ENCODE results near the gene SLC22A17.
"Not testable (repeated sequence)": the region's sequence is repeated elsewhere in the genome, so short reads cannot be mapped to it uniquely, and the experiment has no call there.

The SLC22A17 gene

DNA sequence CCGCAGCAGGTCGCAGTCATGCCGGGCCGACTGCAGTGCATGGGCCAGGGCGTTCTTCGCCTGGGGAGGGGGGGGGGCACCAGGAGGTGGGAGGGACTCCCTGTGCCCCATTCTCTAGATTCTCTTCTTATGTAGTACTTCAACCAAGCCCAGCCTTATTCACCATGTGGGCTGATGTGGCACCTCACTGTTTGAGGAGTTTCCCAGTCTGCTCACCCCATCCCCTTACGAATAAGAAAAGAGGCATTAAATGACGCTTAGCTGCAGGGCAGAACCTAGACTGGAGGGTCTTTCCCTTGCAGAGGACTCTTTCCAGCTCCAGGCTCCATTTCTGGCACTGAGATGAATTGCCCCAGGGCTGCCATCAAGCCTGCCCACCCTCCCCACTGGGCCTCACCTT is 36.3 kb upstream of the SLC22A17 start:
- Histone ChIP-seq H4K8ac (ENCODE audit: low read depth, low read length) (no peak overlapping the region), H3K4ac (ENCODE audit: low read depth, low read length) (no peak overlapping the region), H3K36me3 (ENCODE audit: control insufficient read depth, insufficient read depth, low read length) (no peaks in the 10 kb centered on the region), H2BK120ac (ENCODE audit: low read depth, low read length) (no peak overlapping the region), H2BK5ac (ENCODE audit: low read length) (no peak overlapping the region), H3K4me1 (ENCODE audit: control insufficient read depth, low read depth, low read length) (no peaks in the 10 kb centered on the region), H3K56ac (ENCODE audit: low read length) (no peak overlapping the region), H3K27me3 (ENCODE audit: insufficient read depth, low read length, poor library complexity) (no peaks in the 10 kb centered on the region), H3K79me1 (ENCODE audit: low read length) (no peaks in the 10 kb centered on the region), H3K9ac (ENCODE audit: low read length) (no peak overlapping the region), H3K27ac (ENCODE audit: low read depth, low read length) (no peak overlapping the region), H3K4me3 (ENCODE audit: low read length) (no peak overlapping the region), H3K4me2 (ENCODE audit: low read length) (no peak overlapping the region), H3K79me2 (ENCODE audit: control insufficient read depth, insufficient read depth, low read length) (no peaks in the 10 kb centered on the region), H3K18ac (ENCODE audit: low read length) (no peak overlapping the region), H4K5ac (ENCODE audit: low read length) (no peak overlapping the region), H2BK15ac (replicated peaks; ENCODE audit: low read depth) (no peak overlapping the region), H3K23ac (ENCODE audit: low read length) (no peak overlapping the region), H2AK5ac (ENCODE audit: low read length) (no peak overlapping the region)
- WGBS (ENCODE audit: extremely low coverage, insufficient coverage, low lambda C conversion rate) = no CpG with 5 or more reads among the region's 8 CpGs
- DNase-seq = no peak

DNA sequence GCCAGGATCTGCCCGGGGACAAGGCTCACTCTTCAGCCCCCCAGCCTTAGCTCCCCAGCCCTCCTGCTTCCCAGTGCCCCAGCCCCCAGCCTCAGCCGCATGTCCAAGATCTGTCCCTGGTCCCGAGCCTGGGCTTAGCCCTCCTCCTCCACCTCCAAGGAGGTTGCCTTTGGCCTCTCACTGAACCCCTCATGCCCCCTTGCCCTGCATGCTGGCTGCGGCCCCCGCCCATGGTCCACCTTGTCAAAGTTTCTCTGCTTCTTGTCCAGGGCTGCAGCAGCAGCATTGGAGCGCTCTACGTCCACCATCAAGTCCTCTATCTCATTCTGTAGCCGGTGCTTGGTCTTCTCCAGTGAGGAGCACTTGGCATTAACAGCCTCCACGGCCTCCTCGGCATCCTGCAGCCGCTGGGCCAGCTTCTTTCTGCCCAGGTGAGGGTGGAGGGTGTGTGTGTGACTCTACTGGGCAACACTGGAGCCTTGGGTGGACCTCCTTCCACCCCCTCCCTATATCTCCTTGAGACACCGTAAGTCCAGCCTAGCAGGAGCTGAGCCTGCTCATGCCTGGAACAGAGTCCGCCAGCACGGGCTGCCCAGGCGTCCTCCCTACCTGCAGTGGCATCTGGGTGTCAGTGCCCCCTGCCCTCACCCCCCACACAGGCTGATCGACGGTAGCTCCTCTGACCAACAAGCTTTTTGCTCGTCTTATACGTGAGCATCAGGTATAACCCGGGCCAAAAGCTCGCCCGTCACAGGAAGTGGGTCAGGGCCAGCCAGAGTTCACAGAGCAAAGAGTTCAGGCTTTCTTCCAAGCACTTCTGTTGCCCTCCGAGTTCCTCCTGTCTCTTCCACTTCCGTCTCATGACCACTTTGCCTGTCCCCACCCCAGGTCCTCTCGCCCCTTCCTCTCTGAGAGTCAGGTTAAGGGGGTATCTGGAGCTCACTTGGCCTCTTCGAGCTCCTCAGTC is 35.5 kb upstream of the SLC22A17 start:
- Histone ChIP-seq H3K23ac (ENCODE audit: low read length) (no peak overlapping the region), H2BK120ac (ENCODE audit: low read depth, low read length) (no peak overlapping the region), H3K18ac (ENCODE audit: low read length) (no peak overlapping the region), H3K27me3 (ENCODE audit: insufficient read depth, low read length, poor library complexity) (no peaks in the 10 kb centered on the region), H4K5ac (ENCODE audit: low read length) (no peak overlapping the region), H3K4me2 (ENCODE audit: low read length) (no peak overlapping the region), H3K4ac (ENCODE audit: low read depth, low read length) (no peak overlapping the region), H2AK5ac (ENCODE audit: low read length) (no peak overlapping the region), H3K79me1 (ENCODE audit: low read length) (no peaks in the 10 kb centered on the region), H3K9ac (ENCODE audit: low read length) (no peak overlapping the region), H3K56ac (ENCODE audit: low read length) (no peak overlapping the region), H3K4me1 (ENCODE audit: control insufficient read depth, low read depth, low read length) (no peaks in the 10 kb centered on the region), H3K27ac (ENCODE audit: low read depth, low read length) (no peak overlapping the region), H2BK5ac (ENCODE audit: low read length) (no peak overlapping the region), H3K36me3 (ENCODE audit: control insufficient read depth, insufficient read depth, low read length) (no peaks in the 10 kb centered on the region), H3K79me2 (ENCODE audit: control insufficient read depth, insufficient read depth, low read length) (no peaks in the 10 kb centered on the region), H3K4me3 (ENCODE audit: low read length) (no peak overlapping the region), H4K8ac (ENCODE audit: low read depth, low read length) (no peak overlapping the region), H2BK15ac (replicated peaks; ENCODE audit: low read depth) (no peak overlapping the region)
- no peak for DNase-seq
- no CpG with 5 or more reads among the region's 26 CpGs for WGBS (ENCODE audit: extremely low coverage, insufficient coverage, low lambda C conversion rate)

GRCh38 chr14:23386999-23387398 is 34.3 kb upstream of the SLC22A17 start:
- no peaks in the 10 kb centered on the region for H3K79me1 ChIP-seq (ENCODE audit: low read length)
- no peak overlapping the region for H2BK15ac ChIP-seq (replicated peaks; ENCODE audit: low read depth)
- no peak overlapping the region for H3K4me2 ChIP-seq (ENCODE audit: low read length)
- H3K4ac ChIP-seq (ENCODE audit: low read depth, low read length) = no peak overlapping the region
- no peak overlapping the region for H2BK5ac ChIP-seq (ENCODE audit: low read length)
- no peaks in the 10 kb centered on the region for H3K79me2 ChIP-seq (ENCODE audit: control insufficient read depth, insufficient read depth, low read length)
- H3K4me3 ChIP-seq (ENCODE audit: low read length) = no peak overlapping the region
- H3K27me3 ChIP-seq (ENCODE audit: insufficient read depth, low read length, poor library complexity) = no peaks in the 10 kb centered on the region
- no peak overlapping the region for H4K5ac ChIP-seq (ENCODE audit: low read length)
- no peaks in the 10 kb centered on the region for H3K4me1 ChIP-seq (ENCODE audit: control insufficient read depth, low read depth, low read length)
- no peak for DNase-seq
- H3K9ac ChIP-seq (ENCODE audit: low read length) = no peak overlapping the region
- H4K8ac ChIP-seq (ENCODE audit: low read depth, low read length) = no peak overlapping the region
- H3K23ac ChIP-seq (ENCODE audit: low read length) = no peak overlapping the region
- no CpG with 5 or more reads among the region's 1 CpG for WGBS (ENCODE audit: extremely low coverage, insufficient coverage, low lambda C conversion rate)
- H3K56ac ChIP-seq (ENCODE audit: low read length) = no peak overlapping the region
- no peak overlapping the region for H2BK120ac ChIP-seq (ENCODE audit: low read depth, low read length)
- H3K18ac ChIP-seq (ENCODE audit: low read length) = no peak overlapping the region
- H3K36me3 ChIP-seq (ENCODE audit: control insufficient read depth, insufficient read depth, low read length) = no peaks in the 10 kb centered on the region
- no peak overlapping the region for H3K27ac ChIP-seq (ENCODE audit: low read depth, low read length)
- H2AK5ac ChIP-seq (ENCODE audit: low read length) = no peak overlapping the region

- not testable (repeated sequence) for H3K79me2 ChIP-seq (ENCODE audit: control insufficient read depth, insufficient read depth, low read length); DNase-seq; H3K36me3 ChIP-seq (ENCODE audit: control insufficient read depth, insufficient read depth, low read length); H2AK5ac ChIP-seq (ENCODE audit: low read length); H3K4ac ChIP-seq (ENCODE audit: low read depth, low read length); H2BK120ac ChIP-seq (ENCODE audit: low read depth, low read length); H4K8ac ChIP-seq (ENCODE audit: low read depth, low read length); H2BK15ac ChIP-seq (replicated peaks; ENCODE audit: low read depth); H3K18ac ChIP-seq (ENCODE audit: low read length); H3K27ac ChIP-seq (ENCODE audit: low read depth, low read length); H3K4me1 ChIP-seq (ENCODE audit: control insufficient read depth, low read depth, low read length); H3K56ac ChIP-seq (ENCODE audit: low read length); H3K4me3 ChIP-seq (ENCODE audit: low read length); H3K79me1 ChIP-seq (ENCODE audit: low read length); H3K4me2 ChIP-seq (ENCODE audit: low read length); H3K23ac ChIP-seq (ENCODE audit: low read length); H3K9ac ChIP-seq (ENCODE audit: low read length); H3K27me3 ChIP-seq (ENCODE audit: insufficient read depth, low read length, poor library complexity); H4K5ac ChIP-seq (ENCODE audit: low read length); H2BK5ac ChIP-seq (ENCODE audit: low read length)
- WGBS (ENCODE audit: extremely low coverage, insufficient coverage, low lambda C conversion rate) = no CpG with 5 or more reads among the region's 17 CpGs
Observed at GRCh38 chr14:23386266-23386657, 33.6 kb upstream of the SLC22A17 start.

- WGBS (ENCODE audit: extremely low coverage, insufficient coverage, low lambda C conversion rate) = no CpG with 5 or more reads among the region's 18 CpGs
- no peak overlapping the region for H4K8ac ChIP-seq (ENCODE audit: low read depth, low read length)
- H3K79me2 ChIP-seq (ENCODE audit: control insufficient read depth, insufficient read depth, low read length) = no peaks in the 10 kb centered on the region
- no peak overlapping the region for H2BK15ac ChIP-seq (replicated peaks; ENCODE audit: low read depth)
- H3K18ac ChIP-seq (ENCODE audit: low read length) = no peak overlapping the region
- no peaks in the 10 kb centered on the region for H3K4me1 ChIP-seq (ENCODE audit: control insufficient read depth, low read depth, low read length)
- no peak overlapping the region for H3K56ac ChIP-seq (ENCODE audit: low read length)
- DNase-seq = no peak
- H3K27me3 ChIP-seq (ENCODE audit: insufficient read depth, low read length, poor library complexity) = no peaks in the 10 kb centered on the region
- H3K79me1 ChIP-seq (ENCODE audit: low read length) = no peaks in the 10 kb centered on the region
- H3K27ac ChIP-seq (ENCODE audit: low read depth, low read length) = no peak overlapping the region
- H2AK5ac ChIP-seq (ENCODE audit: low read length) = no peak overlapping the region
- no peak overlapping the region for H2BK120ac ChIP-seq (ENCODE audit: low read depth, low read length)
- H3K4me2 ChIP-seq (ENCODE audit: low read length) = no peak overlapping the region
- no peak overlapping the region for H3K4ac ChIP-seq (ENCODE audit: low read depth, low read length)
- H3K23ac ChIP-seq (ENCODE audit: low read length) = no peak overlapping the region
- H3K36me3 ChIP-seq (ENCODE audit: control insufficient read depth, insufficient read depth, low read length) = no peaks in the 10 kb centered on the region
- no peak overlapping the region for H3K9ac ChIP-seq (ENCODE audit: low read length)
- no peak overlapping the region for H3K4me3 ChIP-seq (ENCODE audit: low read length)
- H2BK5ac ChIP-seq (ENCODE audit: low read length) = no peak overlapping the region
- no peak overlapping the region for H4K5ac ChIP-seq (ENCODE audit: low read length)
Observed at GRCh38 chr14:23385642-23386265, 33.1 kb upstream of the SLC22A17 start.

Measured in mesendoderm (in vitro differentiated cells).